Esophagus (tissue), 2 donors: Measurements from ENCODE around the gene COL4A1. TPM values are rescaled to one million over a fixed set of nuclear protein-coding genes. Genes with fewer than 3 reads are reported as not detected.

ENCODE experiments used
- H3K27ac ChIP-seq, 2 donors: one replicate each; pipeline ENCODE4 v1.5.1; 2013; ENCODE audit warnings: low read depth in 2 of 2, mild to moderate bottlenecking in 2 of 2, inconsistent platforms in 1 of 2, low read length in 1 of 2, moderate library complexity in 1 of 2
- H3K27me3 ChIP-seq, 2 donors: one replicate each; pipeline ENCODE4 v1.6.1; 2013; ENCODE audit warnings: low read length in 2 of 2, control low read depth in 1 of 2, mild to moderate bottlenecking in 1 of 2; ENCODE audit not compliant: insufficient read depth in 2 of 2, control insufficient read depth in 1 of 2
- H3K36me3 ChIP-seq, 2 donors: one replicate each; pipeline ENCODE4 v1.6.1; 2013; ENCODE audit warnings: low read length in 1 of 2; ENCODE audit not compliant: control insufficient read depth in 2 of 2, insufficient read depth in 2 of 2
- H3K4me1 ChIP-seq, 2 donors: one replicate each; pipeline ENCODE4 v1.6.1; 2013; ENCODE audit warnings: low read length in 1 of 2; ENCODE audit not compliant: control insufficient read depth in 2 of 2, insufficient read depth in 2 of 2
- H3K4me3 ChIP-seq, 2 donors: one replicate each; pipeline ENCODE4 v1.5.1; 2013; ENCODE audit warnings: low read length in 2 of 2, mild to moderate bottlenecking in 2 of 2, low read depth in 1 of 2, moderate library complexity in 1 of 2
- H3K9me3 ChIP-seq, 2 donors: one replicate each; pipeline ENCODE4 v1.6.1; 2013; ENCODE audit warnings: mild to moderate bottlenecking in 2 of 2, low read depth in 1 of 2, low read length in 1 of 2, moderate library complexity in 1 of 2; ENCODE audit not compliant: control insufficient read depth in 2 of 2, insufficient read depth in 1 of 2
- WGBS, 2 donors: extraction: QIAGEN DNeasy Blood & Tissue Kit; methylation state at CpG; one replicate each; pipeline ENCODE4 v1.1.7; 2013; 5-methylcytosine and 5-hydroxymethylcytosine counted together
- polyA plus RNA-seq, 2 donors: library from polyadenylated mRNA; stranded (reverse); fragments of 200-250 nt; gene quantifications; one replicate each; pipeline ENCODE4 v1.2.3, GENCODE V29; 2013
- donor health status: healthy with polysubstance abuse.
- donor health status: Bipolar disorder and iron deficiency.

COL4A1 gene
- polyA plus RNA-seq, 2 donors, result 10.4 to 23.7 TPM

DNA sequence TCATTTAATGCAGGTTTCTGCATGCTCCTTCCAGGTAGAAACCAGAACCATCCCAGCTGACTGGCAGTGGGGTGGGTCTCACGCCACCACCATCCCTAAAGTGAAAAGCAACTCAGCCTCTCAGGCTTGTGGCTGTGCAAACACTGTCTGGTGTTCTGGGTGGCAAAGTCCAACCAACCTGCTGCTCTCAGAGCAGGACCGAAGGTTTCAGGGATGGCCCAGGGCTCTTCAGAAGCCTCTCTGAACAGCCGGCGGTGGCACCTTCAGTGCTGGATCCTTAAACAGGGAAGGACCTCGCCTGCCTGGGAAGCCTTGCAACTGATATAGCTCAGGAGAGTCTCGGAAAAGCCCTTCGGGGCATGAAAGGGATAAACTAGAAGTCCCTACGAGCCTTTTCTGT is 100.8 kb downstream of the COL4A1 start:
- 66 to 67% methylated on average over 8 of the region's 8 CpGs for WGBS, 2 donors
- Histone ChIP-seq H3K36me3 (no peaks in the 10 kb centered on the region), H3K9me3 (no peaks in the 10 kb centered on the region), H3K4me1 (no peaks in the 10 kb centered on the region), H3K27ac (no peak overlapping the region), H3K4me3 (no peak overlapping the region), H3K27me3 (no peaks in the 10 kb centered on the region)

DNA sequence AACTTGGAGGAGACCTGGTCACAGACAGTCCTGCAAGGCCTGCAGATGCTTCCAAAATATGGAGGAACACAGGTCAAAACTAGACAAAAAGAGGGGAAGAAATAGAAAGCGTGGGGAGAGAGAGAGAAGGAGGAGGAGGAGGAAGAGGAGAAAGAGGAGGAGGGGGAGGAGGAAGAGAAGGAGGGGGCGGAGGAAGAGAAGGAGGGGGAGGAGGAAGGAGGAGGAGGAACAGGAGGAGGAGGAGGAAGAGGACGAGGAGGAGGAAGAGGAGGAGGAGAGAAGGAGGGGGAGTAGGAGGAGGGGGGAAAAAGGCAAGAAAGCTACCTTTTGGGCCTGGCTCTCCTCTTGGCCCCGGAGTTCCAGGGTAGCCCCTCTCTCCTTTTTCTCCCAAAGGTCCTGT is 105.8 kb downstream of the COL4A1 start:
- Histone ChIP-seq H3K9me3 (no peaks in the 10 kb centered on the region), H3K27ac (no peak overlapping the region), H3K4me3 (no peak overlapping the region), H3K27me3 (no peaks in the 10 kb centered on the region), H3K4me1 (no peaks in the 10 kb centered on the region), H3K36me3 (no peaks in the 10 kb centered on the region)
- 64 to 78% methylated on average over 4 of the region's 4 CpGs for WGBS, 2 donors

DNA sequence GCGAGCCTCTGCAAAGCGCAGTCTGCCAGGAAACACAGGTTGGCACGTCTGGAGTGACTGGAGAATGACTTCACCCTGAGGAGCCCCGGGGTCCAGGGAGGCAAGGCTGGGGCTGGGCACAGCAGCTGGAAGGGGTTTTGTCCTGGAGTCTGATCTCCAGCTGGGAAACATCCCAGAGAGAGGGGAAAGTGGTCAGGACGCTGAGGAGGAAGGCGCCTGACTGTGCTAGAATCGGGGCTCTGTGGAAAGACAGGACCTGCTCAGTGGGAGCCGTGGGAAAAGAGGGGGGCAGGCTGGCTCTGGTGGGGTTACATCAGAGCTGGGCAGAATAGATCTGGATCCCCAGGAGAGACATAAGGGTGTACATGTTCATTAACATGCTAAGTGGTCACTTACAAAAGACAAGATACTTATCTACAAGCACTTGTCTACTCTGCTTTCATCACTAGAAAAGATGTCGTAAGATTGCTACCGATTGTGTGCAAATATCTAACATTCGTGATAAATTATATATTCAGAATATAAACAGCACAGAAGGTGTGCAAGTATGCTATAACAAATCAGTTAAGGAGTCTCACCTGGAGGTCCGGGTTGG is 106.6 kb downstream of the COL4A1 start:
- Histone ChIP-seq H3K36me3 (no peaks in the 10 kb centered on the region), H3K27me3 (no peaks in the 10 kb centered on the region)
- WGBS, 2 donors, result 76 to 79% methylated on average over 12 of the region's 12 CpGs

DNA sequence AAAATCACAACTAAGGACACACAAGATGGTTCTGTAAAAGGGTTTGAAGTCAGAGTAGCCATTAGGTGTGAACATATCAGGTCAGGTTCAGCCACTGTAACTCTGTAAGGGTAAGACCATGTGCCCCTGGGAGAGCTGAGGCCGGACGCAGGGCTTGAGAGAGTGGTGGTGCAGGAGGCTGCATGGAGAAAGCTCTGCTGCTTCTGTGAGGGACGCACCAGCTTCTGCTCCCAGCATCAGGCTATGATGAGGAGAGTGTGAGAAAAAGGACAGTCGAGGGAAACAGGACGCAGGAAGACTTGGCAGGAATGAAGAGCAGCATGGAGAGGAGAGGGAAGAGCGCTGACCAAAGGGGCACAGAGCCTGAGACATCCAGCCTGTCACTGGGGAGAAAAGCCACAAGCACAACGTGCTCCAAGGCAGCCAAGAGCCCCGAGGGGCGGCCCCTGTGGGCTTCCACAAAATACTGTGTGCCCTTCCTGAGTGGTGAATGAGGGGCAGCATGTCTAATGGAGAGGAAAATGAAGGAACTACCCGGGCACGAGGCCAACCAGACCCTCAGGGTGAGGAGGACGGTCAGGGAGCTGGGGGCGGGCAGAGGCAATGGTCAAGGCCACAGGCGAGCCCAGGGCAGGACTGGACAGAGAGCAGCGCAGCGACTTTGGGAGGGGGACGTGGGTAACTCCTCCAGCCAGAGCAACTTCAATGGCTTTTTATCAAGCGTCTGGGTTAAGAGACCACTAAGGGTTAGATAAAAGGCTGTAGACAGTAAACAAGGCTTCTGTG is 107.7 kb downstream of the COL4A1 start:
- H3K27ac ChIP-seq, result no peak overlapping the region
- no peaks in the 10 kb centered on the region for H3K27me3 ChIP-seq
- H3K36me3 ChIP-seq, result no peaks in the 10 kb centered on the region
- 69 to 79% methylated on average over 18 of the region's 18 CpGs for WGBS, 2 donors
- H3K4me3 ChIP-seq, result no peak overlapping the region
- no peaks in the 10 kb centered on the region for H3K4me1 ChIP-seq
- no peaks in the 10 kb centered on the region for H3K9me3 ChIP-seq

More for the DNA sequence above, 106.6 kb downstream of the COL4A1 start:
- Histone ChIP-seq H3K4me1 (no peaks in the 10 kb centered on the region), H3K9me3 (no peaks in the 10 kb centered on the region), H3K4me3 (no peak overlapping the region), H3K27ac (no peak overlapping the region)

DNA sequence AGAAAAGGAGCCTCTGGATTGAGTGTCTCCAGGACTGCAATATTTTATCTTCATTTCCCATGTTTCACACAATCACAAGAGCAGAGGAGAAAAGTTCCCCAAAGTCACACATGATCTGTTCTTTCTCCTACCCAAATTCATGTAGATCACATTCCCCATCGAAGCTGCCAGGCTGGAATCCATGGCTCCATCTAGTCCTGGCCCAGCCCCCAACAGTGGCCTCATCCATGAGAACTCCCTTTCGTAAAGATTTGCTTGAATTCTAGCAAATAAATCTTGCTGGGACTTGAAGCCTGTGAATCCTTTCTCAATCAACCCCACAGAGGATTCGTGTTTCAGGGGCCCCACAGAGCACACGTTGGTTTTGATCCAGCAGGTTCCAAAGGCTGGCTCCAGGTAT is 109.5 kb downstream of the COL4A1 start:
- no peak overlapping the region for H3K4me3 ChIP-seq
- no peaks in the 10 kb centered on the region for H3K9me3 ChIP-seq
- WGBS, 2 donors, result 59 to 60% methylated on average over 4 of the region's 4 CpGs
- H3K4me1 ChIP-seq, result no peaks in the 10 kb centered on the region
- H3K27ac ChIP-seq, result peak overlapping the region in 1 of 2 donors; percentile 22
- peaks cover 0 to 3% of the 10 kb centered on the region in 2 donors for H3K36me3 ChIP-seq
- H3K27me3 ChIP-seq, result no peaks in the 10 kb centered on the region

DNA sequence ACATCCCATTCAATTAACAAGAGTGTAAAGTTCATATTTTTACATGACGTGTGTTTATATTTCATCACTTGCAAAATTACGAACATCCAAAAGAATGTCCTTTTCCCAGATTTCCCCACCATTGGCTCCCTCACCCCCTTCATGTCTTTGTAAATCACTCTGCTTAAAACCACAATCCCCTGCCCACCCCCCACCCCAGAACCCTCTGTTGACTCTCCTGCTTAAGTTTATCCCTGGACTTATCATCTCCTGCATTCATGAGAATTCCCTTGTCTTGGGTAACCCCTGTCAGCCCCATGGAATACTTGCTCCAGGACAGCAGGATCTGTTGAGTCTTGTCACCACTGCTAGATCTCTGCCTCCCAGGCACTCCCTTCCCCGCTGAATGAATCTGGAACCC is 109.9 kb downstream of the COL4A1 start:
- H3K27ac ChIP-seq, result peak overlapping the region in 1 of 2 donors; percentile 22

DNA sequence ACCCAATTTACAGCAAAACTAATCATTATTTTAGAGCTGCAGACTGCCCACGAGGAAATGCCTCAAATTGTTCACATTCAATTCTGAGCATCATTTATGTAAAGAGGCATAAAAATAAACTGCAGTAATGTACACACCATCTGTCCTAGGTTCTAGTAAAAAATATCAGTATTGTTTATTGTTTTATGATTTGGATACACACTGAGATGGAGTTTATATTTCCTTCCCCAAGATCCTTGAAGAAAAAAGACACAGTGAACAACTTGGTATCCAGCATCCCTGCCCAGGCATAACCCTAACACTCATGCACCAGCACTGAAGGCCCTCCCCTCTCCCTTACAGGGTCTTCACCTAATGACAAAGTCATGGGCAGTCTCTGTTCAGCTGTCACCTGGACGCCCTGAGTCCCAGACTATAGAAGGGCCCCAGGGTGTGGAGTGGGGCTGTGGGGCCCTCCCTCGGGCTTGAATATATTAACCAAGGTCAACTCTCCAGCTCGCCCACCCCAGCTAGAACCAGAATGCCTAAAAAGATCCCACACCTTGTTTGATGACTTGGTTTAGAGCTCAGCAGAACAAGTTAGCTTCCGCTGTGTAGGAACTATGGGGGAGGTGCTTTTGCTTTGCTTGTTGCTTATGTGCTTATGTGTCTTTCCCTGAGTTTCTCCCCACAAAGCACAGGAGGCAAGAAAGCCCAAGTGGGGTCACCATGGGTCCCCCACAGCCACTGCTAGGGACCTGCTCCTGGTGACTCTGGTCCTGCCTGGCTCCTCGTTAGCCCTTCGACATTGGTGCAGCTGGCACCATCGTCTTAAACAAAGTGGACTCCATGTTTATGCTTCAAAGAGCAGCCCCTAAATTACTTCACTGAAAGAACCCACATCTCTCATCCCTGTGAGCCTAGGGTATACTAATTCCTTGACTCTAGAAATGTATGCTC is 111.1 kb downstream of the COL4A1 start:
- Histone ChIP-seq H3K9me3 (no peaks in the 10 kb centered on the region), H3K27me3 (no peaks in the 10 kb centered on the region), H3K4me3 (no peak overlapping the region), H3K4me1 (no peaks in the 10 kb centered on the region), H3K27ac (no peak overlapping the region), H3K36me3 (peaks cover 0 to 5% of the 10 kb centered on the region in 2 donors)
- 74 to 79% methylated on average over 8 of the region's 8 CpGs for WGBS, 2 donors

More for the DNA sequence above, 109.9 kb downstream of the COL4A1 start:
- WGBS, 2 donors, result 64 to 71% methylated on average over 3 of the region's 3 CpGs
- Histone ChIP-seq H3K27me3 (no peaks in the 10 kb centered on the region), H3K4me3 (no peak overlapping the region), H3K36me3 (peaks cover 0 to 3% of the 10 kb centered on the region in 2 donors), H3K4me1 (no peaks in the 10 kb centered on the region), H3K9me3 (no peaks in the 10 kb centered on the region)

DNA sequence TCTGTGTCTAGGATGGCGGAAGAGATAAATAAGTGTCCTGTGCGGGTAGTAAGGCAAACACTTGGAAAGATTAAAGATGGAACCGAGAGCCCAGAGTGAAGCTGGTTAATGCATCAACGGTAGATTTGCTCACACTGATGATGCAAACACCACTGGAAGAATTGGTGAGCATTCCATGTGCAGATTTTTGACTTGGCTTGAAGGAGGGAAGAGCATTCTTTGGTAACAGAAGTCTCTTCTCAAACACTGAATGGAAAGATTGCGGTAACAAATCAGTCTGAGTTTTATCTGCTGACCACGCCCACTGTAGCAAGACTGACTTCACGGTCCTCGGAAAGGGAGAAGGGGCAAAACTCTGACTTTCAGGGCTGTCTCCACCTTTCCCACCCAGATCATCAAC is 112.5 kb downstream of the COL4A1 start:
- Histone ChIP-seq H3K27ac (no peak overlapping the region), H3K4me1 (no peaks in the 10 kb centered on the region), H3K27me3 (no peaks in the 10 kb centered on the region), H3K9me3 (no peaks in the 10 kb centered on the region), H3K36me3 (peaks cover 0 to 5% of the 10 kb centered on the region in 2 donors), H3K4me3 (no peak overlapping the region)
- 78 to 86% methylated on average over 8 of the region's 8 CpGs for WGBS, 2 donors

DNA sequence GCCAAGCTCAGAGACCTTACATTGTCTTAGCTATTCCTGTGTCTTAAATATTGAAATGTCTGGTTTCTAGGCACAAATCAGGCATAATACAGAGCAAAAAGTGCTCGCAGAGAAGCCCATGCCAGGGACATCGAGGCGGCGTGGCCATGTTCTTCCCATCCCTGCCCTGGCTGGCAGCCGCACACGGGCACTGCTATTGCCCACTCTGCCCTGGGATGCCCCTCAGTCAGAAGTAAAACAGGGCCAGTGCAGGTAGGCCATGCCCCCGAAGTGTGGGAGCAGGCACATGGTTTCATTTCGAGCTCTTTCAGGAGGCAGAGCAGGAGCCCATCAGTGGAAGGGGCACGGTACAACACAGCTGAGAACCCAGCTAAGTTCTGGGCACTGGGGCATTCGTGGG is 113.5 kb downstream of the COL4A1 start:
- Histone ChIP-seq H3K27ac (no peak overlapping the region), H3K27me3 (no peaks in the 10 kb centered on the region), H3K9me3 (no peaks in the 10 kb centered on the region), H3K36me3 (peaks cover 0 to 5% of the 10 kb centered on the region in 2 donors), H3K4me3 (no peak overlapping the region), H3K4me1 (no peaks in the 10 kb centered on the region)
- 82 to 87% methylated on average over 10 of the region's 10 CpGs for WGBS, 2 donors
